Left hindlimb (tissue), 1 donor: ENCODE data around the gene AGBL1.
A peak's percentile ranks its signal among the peaks of the same experiment; 100 is the strongest.
"Not testable (repeated sequence)": the region's sequence is repeated elsewhere in the genome, so short reads cannot be mapped to it uniquely, and the experiment has no call there.

Experiments used
- DNase-seq: peaks from one replicate; pipeline ENCODE4 v3.0.0-alpha.2; 2018

AGBL1 gene

GRCh38 chr15:86408261-86408660 is 328.6 kb downstream of the AGBL1 start:
- no peak for DNase-seq

- DNase-seq: no peak
These were observed 332.2 kb downstream of the AGBL1 start for GRCh38 chr15:86411916-86412315.

- no peak for DNase-seq
These were observed 333.5 kb downstream of the AGBL1 start for GRCh38 chr15:86413191-86413590.

GRCh38 chr15:86425746-86426145 is 346.1 kb downstream of the AGBL1 start:
- DNase-seq: no peak

GRCh38 chr15:86432861-86433260 is 353.2 kb downstream of the AGBL1 start:
- no peak for DNase-seq

- no peak for DNase-seq
These were observed 354.3 kb downstream of the AGBL1 start for GRCh38 chr15:86433983-86434382.

- no peak for DNase-seq
These were observed 359.9 kb downstream of the AGBL1 start for GRCh38 chr15:86439614-86440013.

- no peak for DNase-seq
These were observed 364.9 kb downstream of the AGBL1 start for GRCh38 chr15:86444527-86444926.

GRCh38 chr15:86445579-86446252 is 366.0 kb downstream of the AGBL1 start:
- no peak for DNase-seq

GRCh38 chr15:86446253-86446640 is 366.6 kb downstream of the AGBL1 start:
- DNase-seq: no peak

- not testable (repeated sequence) for DNase-seq
These were observed 385.9 kb downstream of the AGBL1 start for GRCh38 chr15:86465470-86466039.

- no peak for DNase-seq
These were observed 402.0 kb downstream of the AGBL1 start for GRCh38 chr15:86481720-86482119.

GRCh38 chr15:86483936-86484335 is 404.3 kb downstream of the AGBL1 start:
- no peak for DNase-seq

- DNase-seq: peak; percentile 25
These were observed 408.4 kb downstream of the AGBL1 start for GRCh38 chr15:86488046-86488445.

- no peak for DNase-seq
These were observed 410.3 kb downstream of the AGBL1 start for GRCh38 chr15:86489981-86490380.

- no peak for DNase-seq
These were observed 411.4 kb downstream of the AGBL1 start for GRCh38 chr15:86491118-86491517.

GRCh38 chr15:86493884-86494283 is 414.2 kb downstream of the AGBL1 start:
- DNase-seq: no peak

GRCh38 chr15:86494475-86494874 is 414.8 kb downstream of the AGBL1 start:
- DNase-seq: no peak

- DNase-seq: no peak
These were observed 422.6 kb downstream of the AGBL1 start for GRCh38 chr15:86502301-86502700.

GRCh38 chr15:86505951-86506350 is 426.3 kb downstream of the AGBL1 start:
- no peak for DNase-seq

- no peak for DNase-seq
These were observed 426.7 kb downstream of the AGBL1 start for GRCh38 chr15:86506401-86506800.

GRCh38 chr15:86515625-86516024 is 436.0 kb downstream of the AGBL1 start:
- DNase-seq: no peak

- DNase-seq: no peak
These were observed 443.1 kb downstream of the AGBL1 start for GRCh38 chr15:86522721-86523120.

GRCh38 chr15:86526938-86527690 is 447.4 kb downstream of the AGBL1 start:
- DNase-seq: no peak
